ENCODE measurements around the gene PPM1B.

The PPM1B gene

GRCh38 chr2:44135771-44136170, 32.9 kb upstream of the PPM1B start:
- peak overlapping the region; percentile 39; the same call in 1 of the 2 replicates for H3K4me3 ChIP-seq (ENCODE audit: low read depth, low read length)
- H3K9ac ChIP-seq (ENCODE audit: low read depth, low read length), result peak overlapping the region; percentile 75
- no peaks in the 10 kb centered on the region for H3K36me3 ChIP-seq (ENCODE audit: control insufficient read depth, insufficient read depth, low read length)
- H3K27ac ChIP-seq (ENCODE audit: low read depth, low read length), result peak overlapping the region; percentile 100
- no peaks in the 10 kb centered on the region; the same call in 1 of the 2 replicates for H3K9me3 ChIP-seq (ENCODE audit: control insufficient read depth, insufficient read depth, low read length)
- peaks cover 50% of the 10 kb centered on the region for H3K4me1 ChIP-seq (ENCODE audit: control insufficient read depth, insufficient read depth, low read length)
- no peaks in the 10 kb centered on the region for H3K27me3 ChIP-seq (ENCODE audit: control insufficient read depth, insufficient read depth, low read length)

- H3K9me3 ChIP-seq (ENCODE audit: control insufficient read depth, insufficient read depth, low read length), result no peaks in the 10 kb centered on the region; the same call in 1 of the 2 replicates
- peak overlapping the region; percentile 75 for H3K9ac ChIP-seq (ENCODE audit: low read depth, low read length)
- H3K36me3 ChIP-seq (ENCODE audit: control insufficient read depth, insufficient read depth, low read length), result no peaks in the 10 kb centered on the region
- peaks cover 45% of the 10 kb centered on the region for H3K4me1 ChIP-seq (ENCODE audit: control insufficient read depth, insufficient read depth, low read length)
- H3K4me3 ChIP-seq (ENCODE audit: low read depth, low read length), result peak overlapping the region; percentile 39; the same call in 1 of the 2 replicates
- peak overlapping the region; percentile 100 for H3K27ac ChIP-seq (ENCODE audit: low read depth, low read length)
- H3K27me3 ChIP-seq (ENCODE audit: control insufficient read depth, insufficient read depth, low read length), result no peaks in the 10 kb centered on the region
These were observed 32.4 kb upstream of the PPM1B start for GRCh38 chr2:44136252-44136651.

GRCh38 chr2:44137048-44137447, 31.6 kb upstream of the PPM1B start:
- Histone ChIP-seq H3K36me3 (ENCODE audit: control insufficient read depth, insufficient read depth, low read length) (no peaks in the 10 kb centered on the region), H3K4me1 (ENCODE audit: control insufficient read depth, insufficient read depth, low read length) (peaks cover 43% of the 10 kb centered on the region), H3K27ac (ENCODE audit: low read depth, low read length) (peak overlapping the region; percentile 100), H3K9ac (ENCODE audit: low read depth, low read length) (peak overlapping the region; percentile 75; the same call in 1 of the 2 replicates), H3K9me3 (ENCODE audit: control insufficient read depth, insufficient read depth, low read length) (no peaks in the 10 kb centered on the region; the same call in 1 of the 2 replicates), H3K27me3 (ENCODE audit: control insufficient read depth, insufficient read depth, low read length) (no peaks in the 10 kb centered on the region), H3K4me3 (ENCODE audit: low read depth, low read length) (no peak overlapping the region)

GRCh38 chr2:44137872-44138551, 30.7 kb upstream of the PPM1B start:
- no peaks in the 10 kb centered on the region for H3K36me3 ChIP-seq (ENCODE audit: control insufficient read depth, insufficient read depth, low read length)
- peak overlapping the region; percentile 100 for H3K27ac ChIP-seq (ENCODE audit: low read depth, low read length)
- H3K9me3 ChIP-seq (ENCODE audit: control insufficient read depth, insufficient read depth, low read length), result no peaks in the 10 kb centered on the region; the same call in 1 of the 2 replicates
- peaks cover 43% of the 10 kb centered on the region for H3K4me1 ChIP-seq (ENCODE audit: control insufficient read depth, insufficient read depth, low read length)
- no peaks in the 10 kb centered on the region for H3K27me3 ChIP-seq (ENCODE audit: control insufficient read depth, insufficient read depth, low read length)
- H3K9ac ChIP-seq (ENCODE audit: low read depth, low read length), result peak overlapping the region; percentile 75
- 0 out of 2 replicates have a peak overlapping the region, but pooled peaks have one; percentile 0 for H3K4me3 ChIP-seq (ENCODE audit: low read depth, low read length)

- Histone ChIP-seq H3K27me3 (ENCODE audit: control insufficient read depth, insufficient read depth, low read length) (no peaks in the 10 kb centered on the region), H3K36me3 (ENCODE audit: control insufficient read depth, insufficient read depth, low read length) (no peaks in the 10 kb centered on the region), H3K4me3 (ENCODE audit: low read depth, low read length) (no peak overlapping the region), H3K4me1 (ENCODE audit: control insufficient read depth, insufficient read depth, low read length) (peaks cover 41% of the 10 kb centered on the region), H3K27ac (ENCODE audit: low read depth, low read length) (no peak overlapping the region), H3K9me3 (ENCODE audit: control insufficient read depth, insufficient read depth, low read length) (no peaks in the 10 kb centered on the region), H3K9ac (ENCODE audit: low read depth, low read length) (no peak overlapping the region)
These were observed 28.9 kb upstream of the PPM1B start for GRCh38 chr2:44139741-44140140.

- Histone ChIP-seq H3K27me3 (ENCODE audit: control insufficient read depth, insufficient read depth, low read length) (no peaks in the 10 kb centered on the region), H3K4me1 (ENCODE audit: control insufficient read depth, insufficient read depth, low read length) (peaks cover 17% of the 10 kb centered on the region), H3K9me3 (ENCODE audit: control insufficient read depth, insufficient read depth, low read length) (no peaks in the 10 kb centered on the region), H3K27ac (ENCODE audit: low read depth, low read length) (no peak overlapping the region), H3K9ac (ENCODE audit: low read depth, low read length) (no peak overlapping the region), H3K36me3 (ENCODE audit: control insufficient read depth, insufficient read depth, low read length) (no peaks in the 10 kb centered on the region), H3K4me3 (ENCODE audit: low read depth, low read length) (no peak overlapping the region)
These were observed 26.4 kb upstream of the PPM1B start for GRCh38 chr2:44142306-44142705.

GRCh38 chr2:44143701-44144100, 25.0 kb upstream of the PPM1B start:
- no peak overlapping the region for H3K4me3 ChIP-seq (ENCODE audit: low read depth, low read length)
- H3K9me3 ChIP-seq (ENCODE audit: control insufficient read depth, insufficient read depth, low read length), result no peaks in the 10 kb centered on the region
- peaks cover 3% of the 10 kb centered on the region for H3K4me1 ChIP-seq (ENCODE audit: control insufficient read depth, insufficient read depth, low read length)
- H3K36me3 ChIP-seq (ENCODE audit: control insufficient read depth, insufficient read depth, low read length), result no peaks in the 10 kb centered on the region
- no peak overlapping the region for H3K9ac ChIP-seq (ENCODE audit: low read depth, low read length)
- no peak overlapping the region for H3K27ac ChIP-seq (ENCODE audit: low read depth, low read length)
- no peaks in the 10 kb centered on the region for H3K27me3 ChIP-seq (ENCODE audit: control insufficient read depth, insufficient read depth, low read length)

- Histone ChIP-seq H3K9ac (ENCODE audit: low read depth, low read length) (no peak overlapping the region), H3K4me3 (ENCODE audit: low read depth, low read length) (no peak overlapping the region), H3K9me3 (ENCODE audit: control insufficient read depth, insufficient read depth, low read length) (no peaks in the 10 kb centered on the region), H3K27me3 (ENCODE audit: control insufficient read depth, insufficient read depth, low read length) (no peaks in the 10 kb centered on the region), H3K27ac (ENCODE audit: low read depth, low read length) (no peak overlapping the region), H3K4me1 (ENCODE audit: control insufficient read depth, insufficient read depth, low read length) (no peaks in the 10 kb centered on the region), H3K36me3 (ENCODE audit: control insufficient read depth, insufficient read depth, low read length) (no peaks in the 10 kb centered on the region)
These were observed 19.7 kb upstream of the PPM1B start for GRCh38 chr2:44148999-44149398.

- Histone ChIP-seq H3K9ac (ENCODE audit: low read depth, low read length) (no peak overlapping the region), H3K9me3 (ENCODE audit: control insufficient read depth, insufficient read depth, low read length) (no peaks in the 10 kb centered on the region), H3K4me3 (ENCODE audit: low read depth, low read length) (no peak overlapping the region), H3K27me3 (ENCODE audit: control insufficient read depth, insufficient read depth, low read length) (no peaks in the 10 kb centered on the region), H3K4me1 (ENCODE audit: control insufficient read depth, insufficient read depth, low read length) (no peaks in the 10 kb centered on the region), H3K27ac (ENCODE audit: low read depth, low read length) (no peak overlapping the region), H3K36me3 (ENCODE audit: control insufficient read depth, insufficient read depth, low read length) (no peaks in the 10 kb centered on the region)
These were observed 18.2 kb upstream of the PPM1B start for GRCh38 chr2:44150473-44150872.

GRCh38 chr2:44152865-44153669, 15.6 kb upstream of the PPM1B start:
- Histone ChIP-seq H3K9me3 (ENCODE audit: control insufficient read depth, insufficient read depth, low read length) (no peaks in the 10 kb centered on the region), H3K36me3 (ENCODE audit: control insufficient read depth, insufficient read depth, low read length) (no peaks in the 10 kb centered on the region), H3K9ac (ENCODE audit: low read depth, low read length) (no peak overlapping the region), H3K27ac (ENCODE audit: low read depth, low read length) (no peak overlapping the region), H3K27me3 (ENCODE audit: control insufficient read depth, insufficient read depth, low read length) (no peaks in the 10 kb centered on the region), H3K4me1 (ENCODE audit: control insufficient read depth, insufficient read depth, low read length) (no peaks in the 10 kb centered on the region; the same call in 1 of the 2 replicates), H3K4me3 (ENCODE audit: low read depth, low read length) (no peak overlapping the region)
